Measurements from ENCODE around the gene BABAM2.

The BABAM2 gene

DNA sequence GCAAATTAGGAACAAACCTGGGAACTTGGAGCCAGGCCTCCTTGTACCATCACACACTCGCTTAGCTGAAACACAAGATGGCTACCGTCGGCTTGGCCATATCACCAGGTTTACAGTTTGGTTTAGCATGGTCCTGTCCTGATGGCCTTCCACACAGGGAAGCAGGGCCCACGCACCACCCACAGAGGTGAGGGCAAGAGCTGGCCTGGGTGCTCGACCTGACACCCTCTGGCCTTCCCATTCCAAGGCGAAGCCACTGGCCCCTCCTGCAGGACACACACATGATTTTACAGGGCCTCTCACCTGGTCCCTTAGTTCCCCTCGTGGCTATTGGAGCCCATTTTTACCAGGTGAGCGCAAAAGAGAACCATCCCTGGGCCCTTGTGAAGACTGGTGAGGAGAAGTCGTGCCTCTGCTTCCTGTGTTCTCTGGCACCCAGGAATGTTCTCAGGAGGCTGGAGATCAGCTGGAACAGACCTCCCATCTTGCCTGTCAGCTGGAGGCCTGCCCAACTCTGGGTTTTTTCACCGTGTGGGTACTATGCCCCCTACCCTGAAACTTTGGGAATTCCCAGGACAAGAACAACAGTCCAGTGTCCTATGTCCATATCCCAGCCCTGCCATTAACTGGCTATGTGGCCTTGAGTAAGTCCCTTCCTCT lies 449.1 kb downstream of the BABAM2 start:
- DNase-seq (ENCODE audit: low read depth in 2 of 2, low spot score in 1 of 2): no peak

DNA sequence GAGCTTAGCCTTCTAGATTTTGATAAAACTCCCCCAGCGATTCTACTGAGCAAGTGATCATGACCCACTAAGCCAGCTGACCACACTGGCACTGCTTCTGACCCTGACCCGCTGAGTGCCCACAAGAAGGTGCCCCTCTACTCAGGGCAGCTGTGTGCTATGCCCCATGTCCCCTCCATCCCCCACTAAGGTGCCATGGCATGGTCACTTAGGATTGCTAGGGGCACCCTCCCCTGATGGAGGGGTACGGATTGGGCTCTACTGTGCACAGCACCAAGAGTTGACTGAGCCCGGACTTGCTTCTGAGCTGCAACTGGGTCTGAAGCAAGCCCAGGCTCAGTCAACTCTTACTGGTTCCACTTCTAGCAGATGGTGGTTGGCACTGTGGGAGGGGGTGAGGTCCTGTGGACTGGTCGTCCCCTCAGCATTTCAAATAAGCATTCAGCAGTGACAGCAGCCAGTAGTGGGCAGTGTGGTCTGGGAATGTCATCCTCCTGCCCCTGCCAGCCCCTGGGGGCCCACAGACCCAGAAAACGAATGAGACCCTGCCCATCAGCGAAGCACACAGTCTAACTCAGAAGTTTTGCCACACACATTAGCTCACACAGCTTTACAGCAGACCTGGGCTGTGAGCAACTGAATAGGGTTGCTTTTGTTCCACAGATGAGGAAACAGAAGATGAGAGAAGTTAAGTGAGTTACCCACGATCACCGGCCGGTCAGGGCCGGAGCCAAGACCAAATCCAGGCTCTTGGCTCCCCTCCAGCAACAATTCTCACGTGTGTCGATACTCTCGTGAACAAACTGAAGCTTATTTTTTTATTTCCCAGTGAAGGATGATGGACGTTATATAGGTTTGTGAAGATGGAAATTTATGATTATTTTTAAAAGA lies 450.0 kb downstream of the BABAM2 start:
- DNase-seq (ENCODE audit: low read depth in 2 of 2, low spot score in 1 of 2): no peak

DNA sequence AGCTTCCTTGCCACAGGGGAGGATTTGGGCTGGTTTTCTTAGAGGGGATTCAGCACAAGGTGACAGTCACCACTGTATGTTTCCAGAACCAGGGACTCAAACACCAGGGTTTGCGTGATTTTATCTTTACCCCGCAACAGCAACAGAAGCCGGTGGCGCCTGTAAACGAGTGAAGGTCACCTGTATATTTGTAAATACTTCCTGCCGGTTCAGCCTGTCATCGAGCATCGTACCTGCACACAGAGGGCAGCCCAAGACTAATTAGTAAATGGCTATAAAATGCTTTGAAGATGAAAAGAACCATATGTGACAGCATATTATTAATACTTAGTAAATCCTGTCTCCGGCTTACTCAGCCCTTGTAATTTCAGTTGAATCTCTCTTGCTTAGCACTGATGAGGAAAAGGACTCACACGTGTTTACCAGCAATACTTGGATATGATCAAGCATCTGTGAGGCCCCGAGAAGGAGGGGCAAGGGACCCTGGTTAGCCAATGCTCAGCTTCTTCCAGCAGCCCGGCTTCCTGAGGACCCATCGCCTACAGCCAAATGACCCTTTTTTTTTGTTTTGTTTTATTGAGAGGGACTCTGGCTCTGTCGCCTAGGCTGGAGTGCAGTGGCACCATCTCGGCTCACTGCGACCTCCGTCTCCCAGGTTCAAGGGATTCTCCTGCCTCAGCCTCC lies 450.8 kb downstream of the BABAM2 start:
- DNase-seq (ENCODE audit: low read depth in 2 of 2, low spot score in 1 of 2): no peak

DNA sequence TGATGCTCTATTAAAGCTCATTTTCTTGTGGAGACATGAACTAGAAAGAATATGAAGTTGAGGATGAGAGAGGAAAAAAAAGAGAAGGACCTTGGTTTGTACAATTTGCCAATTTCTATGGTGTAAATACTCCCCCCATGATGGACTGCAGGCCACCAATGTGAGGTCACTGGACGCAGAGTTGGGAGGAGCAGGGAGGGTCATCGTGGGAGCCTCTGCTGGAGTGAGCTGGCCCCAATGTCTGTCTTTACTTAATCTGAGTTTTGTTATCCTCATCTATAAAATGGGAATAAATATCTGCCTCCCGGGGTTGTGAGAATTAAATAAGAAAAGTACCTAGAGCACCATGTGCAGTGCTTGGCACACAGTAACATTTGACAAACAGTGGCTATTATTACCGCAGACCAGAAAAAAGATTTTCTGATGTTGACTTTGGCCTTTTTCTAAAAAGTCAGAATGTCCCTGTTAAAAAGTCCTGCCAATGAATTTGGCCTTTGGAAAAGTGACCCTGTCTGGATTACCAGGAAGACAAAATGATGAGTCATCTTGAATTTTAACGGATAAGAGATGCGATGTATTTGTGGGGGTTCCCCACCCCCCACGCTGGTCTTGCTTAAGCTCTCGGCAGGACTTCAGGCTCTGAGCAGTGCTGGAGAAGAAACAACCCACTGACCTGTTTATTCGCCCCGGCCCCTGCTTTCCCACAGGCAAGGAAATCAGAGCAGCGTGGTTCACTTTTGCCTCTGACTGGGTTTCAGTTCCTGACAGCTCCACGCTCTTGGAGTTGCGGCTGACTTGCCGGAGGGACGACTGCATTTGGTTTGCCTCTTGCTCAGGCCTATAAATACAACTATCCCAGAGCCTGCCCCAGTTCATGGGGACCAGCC lies 451.8 kb downstream of the BABAM2 start:
- no peak for DNase-seq (ENCODE audit: low read depth in 2 of 2, low spot score in 1 of 2)

DNA sequence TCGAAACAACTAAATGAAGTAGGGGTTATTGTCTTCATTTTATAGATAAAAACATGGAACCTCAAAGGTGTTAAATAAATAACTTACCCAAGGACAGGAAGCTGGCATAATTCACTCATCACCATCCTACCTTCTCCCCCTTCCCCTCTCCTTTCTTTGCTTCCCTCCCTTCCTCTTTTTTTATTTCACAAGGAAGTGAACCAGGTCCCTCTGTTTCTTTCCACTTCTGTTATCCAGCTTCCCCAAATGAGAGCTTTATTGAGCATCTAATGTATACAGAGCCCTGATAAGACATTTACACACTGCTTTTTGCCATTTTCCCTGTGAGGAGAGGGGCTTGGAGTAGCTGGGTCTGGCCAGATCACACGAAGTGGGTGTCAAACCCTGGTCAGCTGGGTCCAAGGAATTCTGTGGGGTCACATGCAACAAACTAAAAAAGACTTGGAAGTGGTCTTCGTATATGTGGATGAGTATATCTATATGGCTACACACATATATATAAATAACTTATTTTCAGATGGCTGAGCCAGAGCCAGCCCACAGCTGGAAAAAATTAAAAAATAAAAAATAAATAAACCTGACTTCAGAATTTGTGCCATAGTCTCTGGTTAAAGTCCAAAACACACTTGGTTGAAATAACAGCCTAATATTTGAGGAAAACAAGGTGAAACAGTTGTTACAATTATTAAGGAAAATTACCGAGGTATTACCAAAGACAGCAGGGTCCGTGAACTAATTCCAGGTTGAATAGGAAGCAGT lies 452.8 kb downstream of the BABAM2 start:
- no peak for DNase-seq (ENCODE audit: low read depth in 2 of 2, low spot score in 1 of 2)

DNA sequence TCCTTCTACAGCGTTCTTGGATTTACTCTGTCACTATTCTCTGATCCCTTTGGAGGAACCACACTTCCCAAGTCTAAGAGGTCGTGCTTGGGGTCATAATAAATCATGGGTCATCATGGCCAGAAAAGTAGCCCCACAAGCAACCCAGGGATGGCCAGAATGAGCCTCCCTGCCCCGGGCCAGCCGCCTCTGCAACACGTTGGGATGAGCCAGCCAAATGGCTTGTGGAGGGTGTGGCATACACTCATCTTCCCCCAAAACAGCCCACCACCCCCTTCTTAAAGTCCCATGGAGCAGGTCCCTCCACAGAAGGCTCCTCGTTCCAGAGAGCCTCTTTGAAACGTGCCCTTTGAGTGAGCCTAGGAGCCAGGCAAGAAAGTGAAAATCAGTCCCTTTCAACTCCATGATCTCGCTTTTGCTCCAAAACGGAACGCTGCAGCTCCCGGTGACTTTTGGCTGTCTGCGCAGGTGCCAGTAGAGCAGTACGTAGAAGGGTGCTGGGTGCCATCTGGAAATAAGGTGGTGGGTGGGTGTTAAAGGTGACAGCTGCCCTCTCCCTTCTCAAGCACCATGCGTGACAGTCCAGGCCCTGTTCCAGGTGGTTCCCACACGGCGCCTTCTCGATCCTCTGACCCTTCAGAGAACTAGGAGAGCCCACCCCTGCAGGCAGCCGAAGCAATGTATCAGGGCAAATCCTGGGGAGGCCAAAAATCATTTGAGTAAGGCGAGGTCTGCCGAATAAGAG lies 453.6 kb downstream of the BABAM2 start:
- no peak for DNase-seq (ENCODE audit: low read depth in 2 of 2, low spot score in 1 of 2)

DNA sequence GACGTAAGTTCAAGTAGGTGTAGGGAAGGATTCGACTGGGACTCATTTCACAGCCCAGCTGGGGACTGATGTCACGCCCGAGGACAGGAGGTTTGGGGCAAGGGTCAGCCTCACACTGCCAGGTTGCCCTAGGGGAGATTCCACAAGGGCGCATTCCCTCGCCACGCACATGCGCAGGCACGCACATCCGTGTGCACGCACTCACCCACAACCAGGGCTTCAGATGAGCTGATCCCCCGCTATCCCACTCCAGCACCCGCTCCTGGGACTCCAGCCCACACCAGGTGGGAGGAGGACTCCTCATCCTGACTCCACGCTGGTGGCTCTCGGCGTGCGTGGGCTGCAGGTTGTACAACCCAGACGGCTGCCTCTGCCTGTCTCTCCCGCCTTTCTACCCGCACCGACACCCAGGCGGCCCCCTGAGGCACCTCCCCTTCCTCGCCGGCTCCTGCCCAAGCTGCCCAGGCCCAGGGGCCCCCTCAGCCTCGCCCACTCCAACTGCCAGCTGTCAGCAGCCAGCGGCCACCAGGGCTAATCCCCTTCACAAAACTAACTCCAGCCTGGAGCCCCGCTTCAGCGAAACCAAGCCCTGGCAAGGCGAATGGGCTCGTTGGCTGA lies 454.3 kb downstream of the BABAM2 start:
- no peak for DNase-seq (ENCODE audit: low read depth in 2 of 2, low spot score in 1 of 2)

DNA sequence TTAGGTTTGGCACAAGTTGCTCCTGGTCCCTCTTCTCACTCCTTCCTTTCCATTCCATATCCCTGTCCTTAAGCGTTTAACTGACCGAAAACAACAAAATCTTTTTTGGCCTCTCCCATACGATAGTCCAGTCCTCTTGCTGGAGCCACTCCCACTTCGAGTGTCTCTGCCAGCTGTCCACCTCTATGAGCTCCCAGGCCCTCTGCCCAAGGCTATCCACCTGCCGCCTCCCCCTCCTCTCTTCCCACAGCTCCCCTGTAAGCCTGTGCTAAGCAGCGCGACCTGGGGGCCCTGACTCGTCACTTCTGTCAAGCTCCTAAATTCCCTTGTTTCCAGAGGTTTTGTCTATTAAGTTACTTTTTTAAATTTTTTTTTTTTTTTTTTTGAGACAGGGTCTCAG lies 455.1 kb downstream of the BABAM2 start:
- no peak for DNase-seq (ENCODE audit: low read depth in 2 of 2, low spot score in 1 of 2)

DNA sequence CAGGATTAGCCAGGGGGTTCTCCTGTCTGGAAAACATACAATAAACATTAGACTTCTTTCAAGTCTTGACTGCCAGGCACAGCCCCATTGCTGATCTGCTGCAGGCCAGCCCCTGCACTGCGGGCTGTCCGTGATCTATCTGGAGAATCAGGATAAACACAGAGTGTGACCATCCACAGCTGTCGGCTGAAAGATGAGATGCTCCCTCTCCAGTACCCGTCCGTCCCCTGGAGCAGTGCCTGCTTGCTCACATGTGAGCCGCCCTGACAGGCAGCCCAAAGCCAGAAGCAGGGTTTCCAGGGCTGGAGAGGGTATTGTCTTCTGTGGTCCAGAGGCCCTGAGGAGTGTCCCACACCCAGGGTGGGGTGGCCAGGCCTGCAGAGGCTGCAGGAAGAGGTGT lies 456.1 kb downstream of the BABAM2 start:
- DNase-seq (ENCODE audit: low read depth in 2 of 2, low spot score in 1 of 2): no peak

DNA sequence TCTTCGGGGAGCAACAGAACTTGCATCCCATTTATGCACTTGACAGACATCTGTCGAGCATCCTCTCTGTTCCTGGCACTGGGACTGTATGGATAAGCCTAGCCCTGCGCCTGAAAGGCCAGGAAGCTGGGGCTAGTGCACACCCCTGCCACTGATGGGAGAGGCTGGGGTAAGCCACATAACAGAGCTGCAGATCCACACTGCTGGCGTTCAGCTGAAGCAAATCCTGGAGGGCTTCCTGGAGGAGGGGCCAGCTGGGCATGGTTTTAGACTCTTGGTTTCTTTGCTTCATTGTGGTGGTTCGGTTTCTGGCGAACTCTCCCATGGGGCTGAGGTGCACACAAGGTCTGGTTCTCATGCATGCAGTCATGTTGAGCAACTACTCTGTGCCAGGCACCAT lies 456.7 kb downstream of the BABAM2 start:
- no peak for DNase-seq (ENCODE audit: low read depth in 2 of 2, low spot score in 1 of 2)

DNA sequence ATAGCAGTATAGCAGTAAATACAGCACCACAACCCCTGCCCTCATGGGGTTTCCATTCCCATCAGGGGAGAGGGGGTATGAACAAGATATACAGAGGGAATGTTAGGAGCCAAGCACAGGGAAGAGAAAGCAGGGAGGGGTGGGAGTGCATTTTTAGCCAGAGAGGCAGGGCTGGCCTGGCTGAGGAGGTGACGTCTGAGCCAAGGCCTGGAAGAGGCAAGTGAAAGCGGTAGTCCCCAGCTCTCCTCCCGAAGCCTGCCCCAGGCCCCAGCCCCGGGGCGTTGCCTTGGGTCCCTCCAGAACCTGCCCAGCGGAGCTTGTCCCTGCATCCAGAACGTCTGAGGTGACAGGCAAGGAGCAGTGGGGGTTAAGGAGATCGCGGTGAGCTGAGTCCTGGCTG lies 457.1 kb downstream of the BABAM2 start:
- no peak for DNase-seq (ENCODE audit: low read depth in 2 of 2, low spot score in 1 of 2)

DNA sequence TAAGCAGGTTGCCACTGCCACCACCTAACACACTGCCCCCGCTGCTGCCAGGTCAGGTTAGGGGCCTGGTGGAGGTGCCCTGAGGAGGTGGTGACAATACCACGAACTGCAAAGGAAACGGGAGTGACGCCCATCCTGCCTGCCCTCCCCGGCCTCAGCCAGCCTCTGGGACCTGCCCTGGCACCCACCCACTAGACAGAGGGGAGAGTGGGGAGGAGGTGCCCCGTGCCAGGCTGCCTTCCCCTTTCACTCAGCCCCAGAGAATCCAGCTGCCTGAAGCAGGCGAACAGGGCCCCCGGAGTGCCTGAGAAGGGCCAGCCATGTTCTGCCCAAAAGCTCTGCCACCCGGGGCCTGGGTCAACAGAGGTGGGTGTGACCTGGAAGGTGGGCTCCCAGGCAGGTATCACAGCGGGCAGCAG lies 457.6 kb downstream of the BABAM2 start:
- peak in 1 of 2 donors; percentile 34 for DNase-seq (ENCODE audit: low read depth in 2 of 2, low spot score in 1 of 2)

DNA sequence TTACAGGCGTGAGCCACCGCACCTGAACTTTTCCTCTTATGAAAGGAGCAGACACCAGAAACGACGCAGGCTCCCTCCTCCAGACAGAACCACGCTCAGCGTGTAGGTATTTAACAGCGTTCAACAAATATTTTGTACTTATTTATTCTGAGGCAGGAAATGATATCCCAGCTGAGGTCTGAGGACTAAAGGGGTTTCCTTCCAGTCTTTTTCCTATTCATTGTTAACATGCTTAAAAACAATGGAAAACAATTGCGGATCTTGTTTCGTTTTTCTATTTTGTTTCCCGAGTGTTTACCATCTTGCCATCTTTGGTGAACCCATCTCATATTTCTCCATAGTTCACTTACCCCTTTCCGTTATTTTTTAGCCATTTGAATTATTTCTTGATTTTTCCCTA lies 458.4 kb downstream of the BABAM2 start:
- no peak for DNase-seq (ENCODE audit: low read depth in 2 of 2, low spot score in 1 of 2)

DNA sequence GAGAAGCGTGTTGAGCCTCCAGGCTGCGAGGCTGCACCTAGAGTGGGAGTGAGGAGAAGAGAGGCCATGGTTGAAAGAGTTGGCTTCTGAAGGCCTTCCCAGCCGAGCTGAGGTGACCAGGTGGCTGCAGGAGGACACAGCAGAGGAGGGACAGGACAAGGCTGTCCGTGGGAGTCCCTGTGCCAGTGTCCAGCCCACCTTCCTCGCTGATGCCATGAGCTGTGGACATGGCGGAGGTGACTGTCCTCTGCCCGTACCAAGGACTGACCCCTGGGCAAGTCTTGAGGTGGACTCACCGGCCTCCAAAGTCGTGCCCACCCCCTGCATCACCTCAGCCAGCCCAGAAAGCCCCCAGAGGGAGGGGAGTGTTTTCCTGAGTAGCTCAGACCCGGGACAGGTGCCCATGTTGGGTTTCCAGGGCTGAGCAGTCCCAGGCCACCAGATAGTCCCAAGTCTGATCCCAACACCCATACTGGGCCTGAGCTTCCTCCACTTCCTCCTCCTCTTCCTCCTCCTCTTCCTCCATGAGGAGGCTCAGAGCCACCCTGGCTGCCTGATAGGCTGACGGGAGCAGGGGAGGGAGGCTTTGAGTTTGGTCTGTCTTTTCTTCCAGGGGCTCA lies 459.1 kb downstream of the BABAM2 start:
- DNase-seq (ENCODE audit: low read depth in 2 of 2, low spot score in 1 of 2): no peak

DNA sequence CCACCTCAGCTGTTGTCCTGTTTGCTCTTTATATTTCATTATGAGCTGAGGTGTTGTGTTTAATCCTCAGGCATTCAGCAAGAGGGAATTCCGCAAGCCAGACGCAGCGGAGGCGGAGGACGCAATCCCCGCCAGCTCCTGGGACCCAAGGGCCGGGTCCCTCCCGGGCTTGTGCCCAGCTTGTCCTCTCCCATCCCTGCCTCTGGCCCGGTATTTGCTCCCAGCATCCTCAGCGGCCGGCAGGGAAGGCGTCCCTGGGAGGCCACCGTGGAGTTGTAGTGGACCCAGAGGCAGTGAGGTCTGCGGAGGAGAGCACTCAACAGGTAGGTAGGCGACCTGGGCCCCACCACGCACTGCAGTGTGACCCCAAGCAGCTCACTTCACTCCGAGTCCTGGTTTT lies 459.7 kb downstream of the BABAM2 start:
- DNase-seq (ENCODE audit: low read depth in 2 of 2, low spot score in 1 of 2): no peak

DNA sequence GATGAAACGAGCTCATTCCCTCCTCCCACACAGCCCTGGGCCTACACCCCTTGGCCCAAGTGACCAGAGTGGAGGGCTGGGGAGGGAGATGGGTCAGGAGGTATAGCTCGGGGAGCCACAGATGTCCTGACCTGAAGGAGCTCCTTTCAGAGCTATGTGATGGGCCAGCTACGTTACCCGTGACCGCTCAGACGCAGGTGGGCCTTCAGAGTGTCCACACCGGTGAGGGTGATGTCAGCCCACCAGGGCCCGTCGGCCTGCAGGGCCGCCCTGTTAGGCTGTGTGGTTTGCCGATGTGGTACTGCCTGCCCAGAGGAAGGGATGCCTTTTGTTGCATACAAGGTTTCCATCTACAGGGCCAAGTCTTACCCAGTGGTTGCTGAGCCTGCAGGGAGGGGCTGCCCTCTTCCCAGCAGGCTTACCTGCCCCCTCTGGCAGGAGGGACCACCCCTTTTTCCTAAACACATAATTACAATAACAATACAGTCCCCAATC lies 460.3 kb downstream of the BABAM2 start:
- no peak for DNase-seq (ENCODE audit: low read depth in 2 of 2, low spot score in 1 of 2)

DNA sequence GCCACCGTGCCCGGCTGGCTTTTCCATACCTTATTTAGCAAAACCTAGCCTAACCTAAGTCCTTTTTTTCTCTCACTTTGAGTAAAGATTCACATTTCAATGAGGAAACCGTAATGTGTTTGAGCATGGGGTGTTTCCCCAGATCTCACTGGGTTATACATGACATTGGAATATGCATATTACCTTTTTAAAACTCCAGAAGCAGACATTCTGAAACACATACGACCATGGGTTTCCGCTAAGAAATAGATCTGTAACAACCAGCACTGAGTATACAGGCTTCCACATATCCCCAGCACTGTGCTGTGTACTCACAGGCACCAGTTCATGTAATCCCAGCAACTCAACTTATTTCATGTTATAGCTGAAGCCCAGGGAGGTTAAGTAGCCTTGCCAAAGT lies 461.1 kb downstream of the BABAM2 start:
- no peak for DNase-seq (ENCODE audit: low read depth in 2 of 2, low spot score in 1 of 2)

DNA sequence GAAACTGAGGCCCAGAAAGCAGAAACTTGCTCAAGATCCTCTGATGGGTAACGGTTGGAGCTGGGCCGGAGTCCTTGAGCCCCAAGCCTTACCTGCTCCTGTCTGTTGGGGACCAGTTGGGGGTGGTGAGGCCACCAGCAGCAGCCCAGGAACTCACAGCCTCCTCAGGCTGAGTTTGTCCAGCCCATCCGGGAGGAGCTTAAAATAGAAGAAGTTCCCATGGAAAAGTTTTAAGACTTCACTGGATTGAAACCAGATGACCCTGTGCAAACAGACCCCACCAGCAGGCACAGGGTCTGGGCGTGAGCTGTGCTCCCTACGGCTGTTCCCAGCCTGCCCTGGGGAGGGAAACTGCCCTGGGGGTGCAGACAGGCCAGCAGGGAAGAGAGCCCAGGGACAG lies 461.6 kb downstream of the BABAM2 start:
- DNase-seq (ENCODE audit: low read depth in 2 of 2, low spot score in 1 of 2): no peak

All from stimulated activated CD8-positive, alpha-beta memory T cell treated with anti-CD3 and anti-CD28 coated beads, Interleukin-4, amount 100 ng/mL, for 4 hours (primary cell).